A673 (cell line): ENCODE data around the gene ASB15. TPM values are rescaled to one million over a fixed set of nuclear protein-coding genes. Genes with fewer than 3 reads are reported as not detected.

Source experiments
- BruUV-seq: library from RNA; stranded (reverse); fragments of 400-500 nt; replicated peaks from 2 replicates; lab custom pipeline; 2021; lab: Mats Ljungman, UMichigan
- CTCF ChIA-PET: fragments of 300-600 bp; sonication (Branson Sonifier 250); formaldehyde crosslinking; loops from one replicate; lab custom pipeline; 2022; ENCODE audit warnings: antibody characterized with exemption; lab: Charles Lee
- POLR2A ChIA-PET: fragments of 300-600 bp; sonication (Branson Sonifier 250); formaldehyde crosslinking; loops from one replicate; lab custom pipeline; 2022; ENCODE audit warnings: antibody characterized with exemption; ENCODE audit not compliant: low non-redundant PET; lab: Charles Lee
- DNase-seq: peaks from one replicate; pipeline ENCODE4 v3.0.0-alpha.2; 2015; ENCODE audit warnings: low spot score
- H3K27ac ChIP-seq: fragments of 200-600 bp; sonication (generic); 2 replicates; pipeline ENCODE4 v1.5.1; 2016; ENCODE audit warnings: mixed run types, low read depth, mild to moderate bottlenecking, mixed read lengths, antibody characterized with exemption, low read length; ENCODE audit not compliant: poor library complexity, severe bottlenecking
- H3K27me3 ChIP-seq: fragments of 200-600 bp; sonication (generic); replicated peaks from 2 replicates; pipeline ENCODE4 v1.6.1; 2017; ENCODE audit warnings: mixed run types, low read depth, mild to moderate bottlenecking, mixed read lengths, antibody characterized with exemption, low read length; ENCODE audit not compliant: insufficient read depth, poor library complexity
- H3K36me3 ChIP-seq: fragments of 200-600 bp; sonication (generic); 2 replicates; pipeline ENCODE4 v1.6.1; 2016; ENCODE audit warnings: mixed run types, mild to moderate bottlenecking, mixed read lengths, antibody characterized with exemption, low read length; ENCODE audit not compliant: insufficient read depth, poor library complexity, severe bottlenecking
- H3K4me1 ChIP-seq: fragments of 200-600 bp; sonication (generic); 2 replicates; pipeline ENCODE4 v1.6.1; 2017; ENCODE audit warnings: mixed run types, mild to moderate bottlenecking, mixed read lengths, antibody characterized with exemption, low read length; ENCODE audit not compliant: insufficient read depth, poor library complexity, severe bottlenecking
- H3K4me3 ChIP-seq: fragments of 200-600 bp; sonication (generic); 2 replicates; pipeline ENCODE4 v1.5.1; 2016; ENCODE audit warnings: low read depth, mixed run types, mild to moderate bottlenecking, mixed read lengths, low read length; ENCODE audit not compliant: poor library complexity, severe bottlenecking
- H3K9me3 ChIP-seq: fragments of 200-600 bp; sonication (generic); 2 replicates; pipeline ENCODE4 v1.6.1; 2016; ENCODE audit warnings: mixed run types, low read depth, mild to moderate bottlenecking, mixed read lengths, antibody characterized with exemption, low read length; ENCODE audit not compliant: poor library complexity, severe bottlenecking
- CTCF ChIP-seq: fragments of 300-800, 200-600 bp; sonication (generic); conservative IDR thresholded peaks from 2 replicates; pipeline ENCODE4 v1.5.1; 2017; ENCODE audit warnings: low read depth, mild to moderate bottlenecking, antibody characterized with exemption, low read length, moderate library complexity, mixed read lengths
- EZH2 ChIP-seq: fragments of 200-600 bp; sonication (generic); IDR thresholded peaks from 2 replicates; pipeline ENCODE4 v1.6.1; 2017; ENCODE audit warnings: borderline replicate concordance, low read depth, mild to moderate bottlenecking, mixed read lengths, antibody characterized with exemption, low read length; ENCODE audit not compliant: poor library complexity, severe bottlenecking
- intact Hi-C: fragments of 100-400 bp; cut with micrococcal nuclease; formaldehyde crosslinking; loops from one replicate; pipeline ENCODE4 v1.10.0; 2022; ENCODE audit not compliant: unreplicated experiment
- total RNA-seq: library from RNA; stranded (reverse); gene quantifications from 2 replicates; pipeline ENCODE4 v1.2.3, GENCODE V29; 2021

The ASB15 gene
- total RNA-seq, 1 experiment from 2014 or later, result not detected

- no peak for TF ChIP-seq CTCF
- no peak for TF ChIP-seq EZH2
- no peak overlapping the region for H3K4me3 ChIP-seq
- ChIA-PET CTCF (interaction anchor here (0.6 kb wide), 1 partner anchor 180 kb away, joined by 3 read pairs; no protein-coding TSS in a partner anchor), POLR2A (interaction anchor here (0.6 kb wide), 1 partner anchor 30 kb away, joined by 4 read pairs; no protein-coding TSS in a partner anchor)
- peak overlapping the region; percentile 79 for H3K27ac ChIP-seq
- DNase-seq, result no peak
- no TSS peak for BruUV-seq
- no peaks in the 10 kb centered on the region for H3K36me3 ChIP-seq
- intact Hi-C loops, result no loop called here
- H3K4me1 ChIP-seq, result peaks cover 24% of the 10 kb centered on the region
- no peaks in the 10 kb centered on the region for H3K9me3 ChIP-seq
- no peaks in the 10 kb centered on the region for H3K27me3 ChIP-seq
Measured at GRCh38 chr7:123673752-123674398, 72.3 kb downstream of the ASB15 start.

- H3K9me3 ChIP-seq, result no peaks in the 10 kb centered on the region
- peak; percentile 31 for DNase-seq
- ChIA-PET CTCF (interaction anchor here (0.6 kb wide), 1 partner anchor 181 kb away, joined by 3 read pairs; no protein-coding TSS in a partner anchor), POLR2A (interaction anchor here (0.6 kb wide), 1 partner anchor 31 kb away, joined by 4 read pairs; no protein-coding TSS in a partner anchor)
- H3K27me3 ChIP-seq, result no peaks in the 10 kb centered on the region
- no peak overlapping the region for H3K4me3 ChIP-seq
- BruUV-seq, result no TSS peak
- peaks cover 24% of the 10 kb centered on the region for H3K4me1 ChIP-seq
- no peak for TF ChIP-seq CTCF
- TF ChIP-seq EZH2, result no peak
- no peaks in the 10 kb centered on the region for H3K36me3 ChIP-seq
- H3K27ac ChIP-seq, result peak overlapping the region; percentile 79
- intact Hi-C loops, result no loop called here
Measured at GRCh38 chr7:123674399-123675180, 73.0 kb downstream of the ASB15 start.

GRCh38 chr7:123675181-123675473 is 73.5 kb downstream of the ASB15 start:
- H3K4me1 ChIP-seq, result peaks cover 24% of the 10 kb centered on the region
- no peak overlapping the region for H3K4me3 ChIP-seq
- POLR2A ChIA-PET, result no interaction called here
- no TSS peak for BruUV-seq
- no peaks in the 10 kb centered on the region for H3K36me3 ChIP-seq
- intact Hi-C loops, result no loop called here
- H3K27me3 ChIP-seq, result no peaks in the 10 kb centered on the region
- TF ChIP-seq CTCF (no peak), EZH2 (no peak)
- CTCF ChIA-PET, result no interaction called here
- H3K9me3 ChIP-seq, result no peaks in the 10 kb centered on the region
- peak; percentile 28 for DNase-seq
- peak overlapping the region; percentile 79 for H3K27ac ChIP-seq
